SK-N-SH treated with all-trans-retinoic acid at 6 μM for 48 hours (cell line): Measurements from ENCODE around the gene MTCH2.

Experiments
- ATAC-seq: fragments of 200-7000 bp; cut with Tn5 transposase; 3 replicates; pipeline ENCODE4 v1.9.1; 2020; ENCODE audit warnings: mild to moderate bottlenecking, moderate library complexity
- ARNTL ChIP-seq: fragments of 450-650 bp; formaldehyde crosslinking; IDR thresholded peaks from 2 replicates; pipeline ENCODE4 v1.5.0; 2020; ENCODE audit warnings: low read depth, mild to moderate bottlenecking, moderate library complexity, borderline replicate concordance
- BACH2 ChIP-seq: fragments of 250-450 bp; sonication (Bioruptor Pico); IDR thresholded peaks from 2 replicates; pipeline ENCODE4 v1.9.0; 2021; ENCODE audit warnings: mild to moderate bottlenecking, borderline replicate concordance
- CSDC2 ChIP-seq: fragments of 250-450 bp; sonication (Bioruptor Pico); IDR thresholded peaks from 2 replicates; pipeline ENCODE4 v1.5.0; 2020; ENCODE audit warnings: mild to moderate bottlenecking, moderate library complexity
- CSRNP3 ChIP-seq: fragments of 250-450 bp; sonication (Bioruptor Pico); IDR thresholded peaks from 2 replicates; pipeline ENCODE4 v1.5.1; 2021; ENCODE audit warnings: mild to moderate bottlenecking, moderate library complexity
- ESRRG ChIP-seq: fragments of 250-450 bp; sonication (Bioruptor Pico); IDR thresholded peaks from 2 replicates; pipeline ENCODE4 v1.6.1; 2021; ENCODE audit warnings: mild to moderate bottlenecking
- GLIS3 ChIP-seq: fragments of 250-450 bp; sonication (Bioruptor Pico); IDR thresholded peaks from 2 replicates; pipeline ENCODE4 v1.5.0; 2020; ENCODE audit warnings: mild to moderate bottlenecking, moderate library complexity
- ISL1 ChIP-seq: fragments of 250-450 bp; sonication (Bioruptor Pico); IDR thresholded peaks from 2 replicates; pipeline ENCODE4 v2.1.2; 2022; ENCODE audit warnings: mild to moderate bottlenecking, moderate library complexity
- OSR1 ChIP-seq: fragments of 250-450 bp; sonication (Bioruptor Pico); IDR thresholded peaks from 2 replicates; pipeline ENCODE4 v1.8.0; 2022; ENCODE audit warnings: moderate library complexity, mild to moderate bottlenecking, inconsistent platforms
- PATZ1 ChIP-seq: fragments of 250-450 bp; sonication (Bioruptor Pico); IDR thresholded peaks from 2 replicates; pipeline ENCODE4 v1.8.0; 2020; ENCODE audit warnings: mild to moderate bottlenecking, moderate library complexity, borderline replicate concordance
- POU6F1 ChIP-seq: fragments of 250-450 bp; sonication (Bioruptor Pico); IDR thresholded peaks from 2 replicates; pipeline ENCODE4 v1.8.0; 2021; ENCODE audit warnings: low read depth, mild to moderate bottlenecking, moderate library complexity, borderline replicate concordance
- PPARA ChIP-seq: fragments of 250-450 bp; sonication (Bioruptor Pico); IDR thresholded peaks from 2 replicates; pipeline ENCODE4 v1.5.0; 2020; ENCODE audit warnings: mild to moderate bottlenecking, borderline replicate concordance
- RARB ChIP-seq: fragments of 250-450 bp; sonication (Bioruptor Pico); IDR thresholded peaks from 2 replicates; pipeline ENCODE4 v1.8.0; 2021; ENCODE audit warnings: mild to moderate bottlenecking, moderate library complexity
- SNAI2 ChIP-seq: fragments of 250-450 bp; sonication (Bioruptor Pico); IDR thresholded peaks from 2 replicates; pipeline ENCODE4 v1.5.0; 2020; ENCODE audit warnings: mild to moderate bottlenecking, moderate library complexity
- TCF4 ChIP-seq: fragments of 250-450 bp; sonication (Bioruptor Pico); IDR thresholded peaks from 2 replicates; pipeline ENCODE4 v1.8.0; 2021; ENCODE audit warnings: mild to moderate bottlenecking, moderate library complexity, borderline replicate concordance
- TOX ChIP-seq: fragments of 250-450 bp; sonication (Bioruptor Pico); IDR thresholded peaks from 2 replicates; pipeline ENCODE4 v1.8.0; 2021; ENCODE audit warnings: mild to moderate bottlenecking, moderate library complexity, borderline replicate concordance
- ZC3H10 ChIP-seq: fragments of 250-450 bp; sonication (Bioruptor Pico); IDR thresholded peaks from 2 replicates; pipeline ENCODE4 v1.5.1; 2021; ENCODE audit warnings: mild to moderate bottlenecking, moderate library complexity
- ZFP3 ChIP-seq: fragments of 250-450 bp; sonication (Bioruptor Pico); IDR thresholded peaks from 2 replicates; pipeline ENCODE4 v1.5.0; 2020; ENCODE audit warnings: mild to moderate bottlenecking, moderate library complexity
- ZNF565 ChIP-seq: fragments of 450-650 bp; formaldehyde crosslinking; conservative IDR thresholded peaks from 2 replicates; pipeline ENCODE4 v1.5.0; 2020; ENCODE audit warnings: low read depth, mild to moderate bottlenecking, moderate library complexity
- ZNF70 ChIP-seq: fragments of 450-650 bp; formaldehyde crosslinking; IDR thresholded peaks from 2 replicates; pipeline ENCODE4 v1.5.0; 2020; ENCODE audit warnings: mild to moderate bottlenecking, moderate library complexity
- ZNF8 ChIP-seq: fragments of 450-650 bp; formaldehyde crosslinking; IDR thresholded peaks from 2 replicates; pipeline ENCODE4 v1.5.0; 2020; ENCODE audit warnings: mild to moderate bottlenecking, moderate library complexity
- TF ChIP-seq, protein P1 (sequence below): fragments of 250-450 bp; sonication (Bioruptor Pico); IDR thresholded peaks from 2 replicates; pipeline ENCODE4 v1.5.1; 2020; ENCODE audit warnings: low read depth, mild to moderate bottlenecking, moderate library complexity
- TF ChIP-seq, protein P2 (sequence below): fragments of 250-450 bp; sonication (Bioruptor Pico); IDR thresholded peaks from 2 replicates; pipeline ENCODE4 v1.5.0; 2020; ENCODE audit warnings: mild to moderate bottlenecking, moderate library complexity

Gene MTCH2

GRCh38 chr11:47571357-47571729 is 71.0 kb downstream of the MTCH2 start (continued):
- no peak for TF ChIP-seq CSRNP3
- TF ChIP-seq ESRRG (CRISPR knock-in tag) = no peak
- TF ChIP-seq GLIS3 (CRISPR knock-in tag) = no peak
- no peak for TF ChIP-seq PATZ1 (CRISPR knock-in tag)
- no peak for TF ChIP-seq ZNF565 (CRISPR knock-in tag)
- TF ChIP-seq SNAI2 (CRISPR knock-in tag) = no peak
- TF ChIP-seq TOX (CRISPR knock-in tag) = no peak

DNA sequence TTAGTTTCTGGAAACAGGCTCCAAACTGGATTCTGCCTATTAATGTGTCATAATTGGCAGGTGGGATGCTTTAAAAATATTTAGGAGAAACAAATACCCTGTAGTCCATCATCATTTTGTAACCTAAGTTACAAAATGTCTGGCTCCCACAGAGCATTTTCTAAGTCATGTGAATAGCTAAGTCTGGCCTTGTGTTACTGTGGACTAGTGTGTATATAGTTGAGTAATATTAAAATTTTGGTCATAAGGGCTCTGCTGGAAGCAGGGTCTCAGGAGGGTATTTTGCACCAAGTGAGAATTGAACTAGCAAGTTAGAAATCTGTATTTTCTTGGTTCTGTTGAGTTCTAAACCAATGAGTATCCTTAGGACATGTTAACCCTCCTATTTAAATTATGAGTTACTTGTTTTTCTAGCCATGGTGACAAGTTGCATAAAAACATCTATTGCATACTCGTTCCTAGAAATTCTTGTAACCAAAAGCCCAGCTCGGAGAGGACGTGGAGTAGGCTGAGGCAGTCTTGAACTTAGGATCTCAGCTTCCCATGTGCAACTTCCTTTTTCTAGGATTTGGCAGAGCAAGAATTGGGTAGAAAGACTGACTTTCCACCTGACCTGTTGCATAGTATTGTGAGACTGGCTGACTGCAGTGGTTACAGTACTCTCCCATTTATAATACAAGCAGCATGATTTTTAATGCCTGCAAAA is 71.6 kb downstream of the MTCH2 start:
- ATAC-seq = no peak
- TF ChIP-seq TOX (CRISPR knock-in tag) (no peak), ARNTL (CRISPR knock-in tag) (no peak), PPARA (CRISPR knock-in tag) (no peak), SNAI2 (CRISPR knock-in tag) (no peak), ESRRG (CRISPR knock-in tag) (no peak), ZNF8 (no peak), CSRNP3 (no peak), CSDC2 (CRISPR knock-in tag) (no peak), ISL1 (CRISPR knock-in tag) (no peak), GLIS3 (CRISPR knock-in tag) (no peak), ZFP3 (CRISPR knock-in tag) (no peak), BACH2 (no peak), TCF4 (CRISPR knock-in tag) (no peak), OSR1 (CRISPR knock-in tag) (no peak), ZNF70 (no peak), POU6F1 (CRISPR knock-in tag) (no peak), ZC3H10 (CRISPR knock-in tag) (no peak), RARB (CRISPR knock-in tag) (no peak)
- TF ChIP-seq, protein P1, sequence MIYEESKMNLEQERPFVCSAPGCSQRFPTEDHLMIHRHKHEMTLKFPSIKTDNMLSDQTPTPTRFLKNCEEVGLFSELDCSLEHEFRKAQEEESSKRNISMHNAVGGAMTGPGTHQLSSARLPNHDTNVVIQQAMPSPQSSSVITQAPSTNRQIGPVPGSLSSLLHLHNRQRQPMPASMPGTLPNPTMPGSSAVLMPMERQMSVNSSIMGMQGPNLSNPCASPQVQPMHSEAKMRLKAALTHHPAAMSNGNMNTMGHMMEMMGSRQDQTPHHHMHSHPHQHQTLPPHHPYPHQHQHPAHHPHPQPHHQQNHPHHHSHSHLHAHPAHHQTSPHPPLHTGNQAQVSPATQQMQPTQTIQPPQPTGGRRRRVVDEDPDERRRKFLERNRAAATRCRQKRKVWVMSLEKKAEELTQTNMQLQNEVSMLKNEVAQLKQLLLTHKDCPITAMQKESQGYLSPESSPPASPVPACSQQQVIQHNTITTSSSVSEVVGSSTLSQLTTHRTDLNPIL (CRISPR knock-in tag) = no peak
- TF ChIP-seq, protein P2, sequence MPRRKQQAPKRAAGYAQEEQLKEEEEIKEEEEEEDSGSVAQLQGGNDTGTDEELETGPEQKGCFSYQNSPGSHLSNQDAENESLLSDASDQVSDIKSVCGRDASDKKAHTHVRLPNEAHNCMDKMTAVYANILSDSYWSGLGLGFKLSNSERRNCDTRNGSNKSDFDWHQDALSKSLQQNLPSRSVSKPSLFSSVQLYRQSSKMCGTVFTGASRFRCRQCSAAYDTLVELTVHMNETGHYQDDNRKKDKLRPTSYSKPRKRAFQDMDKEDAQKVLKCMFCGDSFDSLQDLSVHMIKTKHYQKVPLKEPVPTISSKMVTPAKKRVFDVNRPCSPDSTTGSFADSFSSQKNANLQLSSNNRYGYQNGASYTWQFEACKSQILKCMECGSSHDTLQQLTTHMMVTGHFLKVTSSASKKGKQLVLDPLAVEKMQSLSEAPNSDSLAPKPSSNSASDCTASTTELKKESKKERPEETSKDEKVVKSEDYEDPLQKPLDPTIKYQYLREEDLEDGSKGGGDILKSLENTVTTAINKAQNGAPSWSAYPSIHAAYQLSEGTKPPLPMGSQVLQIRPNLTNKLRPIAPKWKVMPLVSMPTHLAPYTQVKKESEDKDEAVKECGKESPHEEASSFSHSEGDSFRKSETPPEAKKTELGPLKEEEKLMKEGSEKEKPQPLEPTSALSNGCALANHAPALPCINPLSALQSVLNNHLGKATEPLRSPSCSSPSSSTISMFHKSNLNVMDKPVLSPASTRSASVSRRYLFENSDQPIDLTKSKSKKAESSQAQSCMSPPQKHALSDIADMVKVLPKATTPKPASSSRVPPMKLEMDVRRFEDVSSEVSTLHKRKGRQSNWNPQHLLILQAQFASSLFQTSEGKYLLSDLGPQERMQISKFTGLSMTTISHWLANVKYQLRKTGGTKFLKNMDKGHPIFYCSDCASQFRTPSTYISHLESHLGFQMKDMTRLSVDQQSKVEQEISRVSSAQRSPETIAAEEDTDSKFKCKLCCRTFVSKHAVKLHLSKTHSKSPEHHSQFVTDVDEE (CRISPR knock-in tag) = no peak
